Memory B cell (primary cell): Measurements from ENCODE around the gene MAFG.

Experiments
- ATAC-seq: fragments of 150-1000 bp; cut with Tn5 transposase; 2 replicates; pipeline ENCODE4 v1.10.0; 2021; ENCODE audit warnings: low read depth, mild to moderate bottlenecking, moderate library complexity
- DNase-seq, 2 donors: peaks; one replicate each; pipeline ENCODE4 v3.0.0; 2022; ENCODE audit warnings: low spot score in 2 of 2
- H3K27ac Mint-ChIP-seq: one replicate; pipeline ENCODE4 v1.8.0; 2022; ENCODE audit warnings: mild to moderate bottlenecking, moderate library complexity, mixed read lengths
- H3K27me3 Mint-ChIP-seq: one replicate; pipeline ENCODE4 v1.8.0; 2022; ENCODE audit warnings: mixed read lengths
- H3K36me3 Mint-ChIP-seq: one replicate; pipeline ENCODE4 v1.8.0; 2022; ENCODE audit warnings: mild to moderate bottlenecking, mixed read lengths
- H3K4me1 Mint-ChIP-seq: one replicate; pipeline ENCODE4 v1.8.0; 2022; ENCODE audit warnings: mixed read lengths
- H3K4me3 Mint-ChIP-seq: one replicate; pipeline ENCODE4 v1.8.0; 2022; ENCODE audit warnings: mild to moderate bottlenecking, moderate library complexity, mixed read lengths
- H3K9me3 Mint-ChIP-seq: one replicate; pipeline ENCODE4 v1.8.0; 2022; ENCODE audit warnings: mixed read lengths

The MAFG gene

DNA sequence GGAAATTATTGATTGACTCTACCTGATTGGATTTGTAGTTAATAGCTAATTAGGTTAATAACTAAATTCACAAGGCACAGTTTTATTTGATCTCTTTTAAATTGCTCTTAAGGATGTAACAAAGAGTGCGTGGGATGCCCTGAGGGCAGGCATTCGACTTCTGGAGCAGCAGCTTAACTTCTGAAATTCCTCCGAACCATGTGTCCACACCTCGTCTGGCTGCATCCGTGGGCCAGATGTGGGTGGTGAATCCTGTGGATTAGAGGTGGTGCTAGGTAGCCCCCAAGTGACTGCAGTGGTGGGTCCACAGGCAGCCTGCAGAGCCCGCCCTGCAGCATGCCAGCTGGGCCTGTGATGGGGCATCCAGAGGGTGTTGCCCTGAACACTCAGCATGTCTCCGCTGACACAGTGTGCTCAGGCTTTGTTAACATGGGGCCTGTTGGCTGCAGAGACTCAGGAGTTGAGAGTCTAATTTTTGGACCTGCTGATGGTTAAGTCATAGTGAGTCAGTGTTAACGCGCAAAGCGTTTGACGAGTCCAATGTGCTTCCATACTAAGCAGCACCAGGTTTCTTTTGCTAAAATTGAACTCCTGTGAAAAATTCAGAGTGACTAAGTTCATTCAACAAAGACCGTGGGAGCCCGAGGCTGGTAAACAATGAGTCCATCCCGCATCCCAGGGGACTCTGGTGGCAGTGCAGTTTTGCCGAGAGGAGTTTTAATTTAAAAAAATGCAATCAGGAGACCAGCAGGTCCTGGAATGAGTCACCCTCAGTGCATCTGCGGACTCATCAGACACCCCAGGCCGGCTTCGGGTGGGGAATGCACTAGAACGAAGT is 29.3 kb downstream of the MAFG start:
- Mint-ChIP-seq H3K4me3 (no peak overlapping the region), H3K9me3 (no peaks in the 10 kb centered on the region), H3K4me1 (peaks cover 5% of the 10 kb centered on the region), H3K27me3 (peaks cover 5% of the 10 kb centered on the region), H3K36me3 (peaks cover 11% of the 10 kb centered on the region), H3K27ac (no peak overlapping the region)
- ATAC-seq (no peak), DNase-seq (no peak)

DNA sequence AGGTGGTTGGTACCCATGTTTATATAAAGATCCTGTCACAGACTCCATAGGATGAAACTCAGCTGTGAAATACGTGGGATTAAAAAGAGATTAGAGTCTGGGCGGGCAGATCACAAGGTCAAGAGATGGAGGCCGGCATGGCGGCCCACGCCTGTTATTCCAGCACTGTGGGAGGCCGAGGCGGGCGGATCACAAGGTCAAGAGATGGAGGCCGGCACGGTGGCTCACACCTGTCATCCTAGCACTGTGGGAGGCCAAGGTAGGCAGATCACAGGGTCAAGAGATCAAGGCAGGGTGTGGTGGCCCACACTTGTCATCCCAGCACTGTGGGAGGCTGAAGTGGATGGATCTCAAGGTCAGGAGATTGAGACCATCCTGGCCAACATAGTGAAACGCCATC is 32.1 kb downstream of the MAFG start:
- H3K27ac Mint-ChIP-seq: no peak overlapping the region
- H3K27me3 Mint-ChIP-seq: no peaks in the 10 kb centered on the region
- ATAC-seq: no peak
- no peak overlapping the region for H3K4me3 Mint-ChIP-seq
- peaks cover 5% of the 10 kb centered on the region for H3K4me1 Mint-ChIP-seq
- H3K9me3 Mint-ChIP-seq: no peaks in the 10 kb centered on the region
- peaks cover 10% of the 10 kb centered on the region for H3K36me3 Mint-ChIP-seq
- no peak for DNase-seq

DNA sequence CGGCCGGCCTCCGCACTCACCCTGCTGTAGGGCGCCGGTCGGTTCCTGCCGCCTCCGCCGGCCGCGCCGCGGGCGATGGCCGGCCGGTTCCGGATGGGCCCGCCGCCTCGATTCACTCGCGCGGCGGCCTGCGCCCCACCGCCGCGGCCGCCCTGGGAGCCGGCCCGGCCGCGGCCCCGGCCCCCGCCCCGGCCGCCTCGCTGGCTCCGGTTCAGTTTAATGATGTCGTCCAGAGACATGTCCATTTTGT is 36.3 kb downstream of the MAFG start:
- Mint-ChIP-seq H3K27me3 (no peaks in the 10 kb centered on the region), H3K4me3 (peak overlapping the region; percentile 97), H3K36me3 (peaks cover 17% of the 10 kb centered on the region), H3K27ac (peak overlapping the region; percentile 96), H3K9me3 (no peaks in the 10 kb centered on the region), H3K4me1 (peaks cover 18% of the 10 kb centered on the region)
- ATAC-seq (peak; percentile 5), DNase-seq (no peak)

DNA sequence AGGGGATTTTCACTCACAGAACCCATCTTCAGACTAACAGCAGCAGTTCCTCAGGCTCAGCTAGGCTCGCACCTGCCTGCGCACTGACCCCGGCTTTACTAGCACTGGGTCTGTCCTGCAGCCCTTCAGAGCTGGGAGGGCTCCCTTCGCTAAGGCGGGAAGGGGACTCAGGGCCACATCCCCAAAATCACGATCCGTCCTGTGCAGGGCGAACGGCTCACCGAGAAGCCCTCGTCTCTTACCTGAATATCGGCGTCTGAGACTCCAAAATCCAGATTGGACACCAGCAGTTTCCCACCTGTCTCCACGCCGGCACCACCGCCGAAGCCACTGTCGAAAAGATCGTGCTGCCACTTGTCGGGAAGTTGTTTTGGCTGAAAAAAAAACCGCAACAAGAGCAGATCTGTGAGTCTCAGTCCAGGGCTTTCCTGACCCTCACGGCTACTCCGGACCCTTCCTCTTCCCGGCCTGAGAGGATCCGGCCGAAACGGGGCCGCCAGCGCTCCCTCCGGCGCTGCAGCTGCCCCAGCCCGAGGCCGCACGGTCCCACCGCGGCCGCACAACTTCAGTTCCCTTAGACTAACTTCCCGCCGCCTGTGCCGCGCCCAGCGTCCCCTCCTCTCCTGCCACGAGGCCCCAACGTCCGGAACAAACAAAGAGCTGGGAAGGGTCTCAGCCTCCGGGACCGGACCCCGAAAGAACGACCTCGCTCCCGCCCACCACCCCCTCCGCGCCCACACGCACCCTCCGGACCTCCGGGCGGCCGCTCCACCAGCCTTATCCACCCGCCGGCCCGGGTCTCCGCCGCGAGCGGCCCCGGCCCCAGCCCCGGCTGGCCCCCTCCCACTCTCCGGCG is 36.9 kb downstream of the MAFG start:
- H3K4me3 Mint-ChIP-seq: peak overlapping the region; percentile 76
- no peaks in the 10 kb centered on the region for H3K27me3 Mint-ChIP-seq

DNA sequence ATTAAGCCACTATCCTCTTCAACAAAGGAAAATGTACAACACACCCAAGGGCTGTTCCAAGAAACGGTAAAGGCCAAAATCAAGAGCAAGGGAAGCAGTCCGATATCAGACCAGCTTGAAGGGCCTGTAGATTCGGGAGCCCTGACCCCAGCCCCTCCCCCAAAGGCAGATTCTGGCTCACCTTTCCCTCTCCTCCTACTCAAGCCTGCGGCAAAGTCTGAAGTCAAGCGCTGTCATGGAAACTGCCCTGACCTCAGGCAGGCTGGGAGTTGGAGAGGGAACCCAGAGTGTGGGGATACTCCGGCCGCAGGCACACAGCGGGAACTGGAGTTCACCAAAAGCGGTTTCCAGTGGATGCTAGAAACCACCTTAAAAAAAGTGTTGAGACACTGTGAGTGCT is 37.9 kb downstream of the MAFG start:
- no peak overlapping the region for H3K27ac Mint-ChIP-seq
- no peaks in the 10 kb centered on the region for H3K9me3 Mint-ChIP-seq
- H3K4me1 Mint-ChIP-seq: peaks cover 18% of the 10 kb centered on the region
- peaks cover 20% of the 10 kb centered on the region for H3K36me3 Mint-ChIP-seq
- H3K27me3 Mint-ChIP-seq: no peaks in the 10 kb centered on the region
- no peak for DNase-seq
- ATAC-seq: no peak
- peak overlapping the region; percentile 59 for H3K4me3 Mint-ChIP-seq

More for the DNA sequence above, 36.9 kb downstream of the MAFG start:
- ATAC-seq (no peak), DNase-seq (no peak)
- Mint-ChIP-seq H3K9me3 (no peaks in the 10 kb centered on the region), H3K4me1 (peaks cover 18% of the 10 kb centered on the region), H3K36me3 (peaks cover 19% of the 10 kb centered on the region), H3K27ac (peak overlapping the region; percentile 96)

DNA sequence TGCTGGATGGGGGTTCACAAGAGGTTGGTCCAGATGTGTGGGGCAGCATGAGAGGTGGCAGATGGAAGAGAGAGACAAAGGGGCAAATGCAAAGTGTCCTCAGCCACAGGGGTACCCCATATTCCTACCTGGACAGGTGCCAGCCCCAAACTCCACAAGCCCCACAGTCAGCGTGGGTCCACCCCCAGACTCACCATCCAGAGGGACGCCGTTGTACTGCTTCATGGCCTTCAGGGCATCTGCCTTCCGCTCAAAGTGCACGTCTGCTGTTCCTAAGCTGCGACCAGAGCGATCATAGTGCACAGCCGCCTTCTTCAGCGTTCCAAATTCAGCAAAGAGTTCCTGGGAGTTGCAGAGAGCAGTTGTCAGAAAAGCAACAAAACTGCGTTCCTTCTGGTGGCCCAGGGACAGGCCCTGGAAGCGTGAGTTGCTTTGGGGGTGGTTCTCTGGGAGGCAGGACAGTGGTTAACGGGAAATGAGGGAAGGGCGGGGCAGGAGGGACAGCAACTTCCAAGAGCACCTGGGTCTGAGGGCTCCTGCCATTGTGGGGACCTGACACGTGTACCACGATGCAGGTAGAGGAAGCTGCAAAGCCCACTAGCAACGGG is 38.4 kb downstream of the MAFG start:
- no peaks in the 10 kb centered on the region for H3K27me3 Mint-ChIP-seq

DNA sequence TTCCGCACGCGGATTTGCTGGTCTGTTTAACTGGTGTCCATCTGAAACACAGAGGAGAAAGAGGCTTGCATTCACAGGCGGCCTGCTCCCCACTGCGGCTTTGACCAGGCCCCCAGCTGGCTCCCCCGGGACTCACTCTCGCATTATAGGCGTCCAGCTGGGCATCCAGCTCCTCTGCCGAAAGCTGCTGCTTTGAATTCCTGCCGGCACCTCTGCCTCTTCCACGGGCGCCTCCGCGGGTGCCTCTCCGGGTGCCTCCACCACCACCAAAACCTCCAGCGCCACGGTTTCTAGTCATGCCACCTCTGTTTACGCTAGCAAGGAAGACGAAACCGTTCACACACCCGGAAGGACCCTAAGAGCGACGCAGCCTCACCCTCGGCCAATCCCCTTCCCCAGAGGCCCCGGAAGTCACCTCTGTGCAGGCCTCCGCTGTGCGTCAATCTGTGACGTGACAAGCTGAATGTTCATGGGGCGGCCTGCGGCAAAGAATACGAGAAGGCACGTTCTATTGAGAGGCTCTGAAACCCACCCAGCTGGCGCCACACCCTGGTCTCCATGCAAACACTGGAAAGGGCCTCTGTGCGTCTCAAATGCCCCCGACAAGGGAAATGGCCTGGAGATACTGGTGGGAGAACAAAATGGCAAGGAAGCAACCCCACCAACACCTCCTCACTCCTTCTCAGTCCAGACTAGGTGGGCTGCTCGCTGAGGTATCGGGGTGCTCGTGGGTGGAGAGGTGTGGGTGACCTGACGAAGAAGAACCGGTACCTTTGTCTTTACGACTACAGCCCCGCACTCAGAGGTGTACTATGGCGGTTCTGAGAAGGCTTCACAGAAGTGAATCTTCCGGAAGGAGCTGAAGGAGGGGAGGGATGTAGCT is 39.2 kb downstream of the MAFG start:
- H3K27me3 Mint-ChIP-seq: no peaks in the 10 kb centered on the region

More for the DNA sequence above, 38.4 kb downstream of the MAFG start:
- Mint-ChIP-seq H3K36me3 (peaks cover 24% of the 10 kb centered on the region), H3K4me3 (peak overlapping the region; percentile 59), H3K27ac (no peak overlapping the region), H3K9me3 (no peaks in the 10 kb centered on the region), H3K4me1 (peaks cover 18% of the 10 kb centered on the region)
- ATAC-seq (no peak), DNase-seq (no peak)

DNA sequence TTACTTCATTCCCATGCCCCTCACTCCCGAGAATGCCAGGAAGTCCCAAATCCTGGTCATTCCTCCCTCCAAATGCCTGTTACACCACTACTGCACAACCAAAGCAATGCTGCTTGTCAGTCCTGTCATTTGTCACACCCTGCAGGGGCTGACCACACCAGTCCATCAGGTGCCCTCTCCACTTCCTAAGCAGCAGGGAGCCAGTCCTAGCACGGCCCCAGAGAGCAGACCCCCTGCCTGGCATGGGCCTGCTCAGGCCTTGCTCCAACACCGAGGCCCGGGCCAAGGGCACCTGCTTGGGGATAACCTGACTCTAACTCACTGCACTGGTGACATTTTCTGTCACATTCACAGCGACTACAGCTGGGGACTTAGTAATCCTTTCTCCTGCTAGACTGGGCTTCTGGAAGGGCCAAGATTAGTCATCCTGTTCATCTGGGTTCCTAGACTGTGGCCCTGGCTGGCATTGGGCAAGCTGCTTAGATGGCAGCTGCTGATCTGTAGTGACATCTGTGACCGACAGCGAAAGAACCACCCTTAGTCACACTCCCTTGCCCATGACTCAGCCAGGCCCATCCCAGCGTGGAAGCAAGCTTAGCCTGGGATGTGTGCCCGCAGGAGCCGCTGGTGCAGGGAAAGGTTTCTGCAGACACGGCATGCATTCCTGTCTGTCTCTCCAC is 41.5 kb downstream of the MAFG start:
- Mint-ChIP-seq H3K9me3 (no peaks in the 10 kb centered on the region), H3K4me1 (peaks cover 13% of the 10 kb centered on the region), H3K4me3 (no peak overlapping the region), H3K36me3 (peaks cover 22% of the 10 kb centered on the region), H3K27me3 (no peaks in the 10 kb centered on the region), H3K27ac (peak overlapping the region; percentile 41)
- no peak for ATAC-seq
- no peak for DNase-seq

More for the DNA sequence above, 39.2 kb downstream of the MAFG start:
- DNase-seq: no peak
- Mint-ChIP-seq H3K27ac (no peak overlapping the region), H3K36me3 (peaks cover 24% of the 10 kb centered on the region), H3K4me1 (peaks cover 16% of the 10 kb centered on the region), H3K9me3 (no peaks in the 10 kb centered on the region), H3K4me3 (peak overlapping the region; percentile 59)
- ATAC-seq: no peak

DNA sequence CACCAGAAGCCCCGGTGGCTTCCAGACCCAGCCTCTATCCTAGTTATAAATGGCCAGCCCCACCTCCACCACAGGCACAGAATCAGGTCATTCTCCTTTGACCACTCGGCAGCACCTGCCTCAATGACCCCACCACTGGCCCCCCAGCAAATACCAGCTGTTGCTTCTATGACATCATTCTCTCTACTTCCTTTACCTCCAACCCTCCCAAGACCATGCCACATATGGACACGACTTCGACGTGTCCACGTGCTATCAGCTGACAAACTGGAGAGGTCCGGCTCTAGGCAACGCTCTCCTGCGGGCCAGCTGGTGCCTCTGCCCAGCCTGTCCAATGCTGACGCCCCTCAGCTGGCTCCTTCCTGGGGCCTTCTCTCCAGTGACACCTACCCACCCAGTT is 42.1 kb downstream of the MAFG start:
- Mint-ChIP-seq H3K36me3 (peaks cover 22% of the 10 kb centered on the region), H3K9me3 (no peaks in the 10 kb centered on the region), H3K27me3 (no peaks in the 10 kb centered on the region), H3K4me1 (peaks cover 13% of the 10 kb centered on the region), H3K27ac (no peak overlapping the region), H3K4me3 (no peak overlapping the region)
- DNase-seq (no peak), ATAC-seq (no peak)

DNA sequence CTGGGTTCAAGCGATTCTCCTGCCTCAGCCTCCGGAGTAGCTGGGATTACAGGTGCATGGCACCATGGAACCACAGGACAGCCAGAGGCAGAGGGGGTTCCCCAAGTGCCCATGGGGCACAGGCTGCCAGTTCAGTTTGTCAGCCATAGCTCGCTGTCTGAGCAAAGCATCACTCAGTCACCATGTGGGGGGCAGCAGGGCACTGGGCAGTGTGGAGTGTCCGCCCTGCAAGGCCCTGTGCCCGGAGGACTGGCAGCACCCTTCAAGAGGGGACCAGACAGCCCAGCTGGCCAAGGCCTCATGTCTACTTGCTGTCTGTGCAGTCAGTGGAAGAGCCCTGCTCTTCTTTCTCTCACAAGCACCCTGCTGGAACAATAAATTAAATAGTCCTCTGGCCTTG is 42.6 kb downstream of the MAFG start:
- DNase-seq: no peak
- H3K27ac Mint-ChIP-seq: no peak overlapping the region
- no peak overlapping the region for H3K4me3 Mint-ChIP-seq
- no peak for ATAC-seq
- H3K36me3 Mint-ChIP-seq: peaks cover 22% of the 10 kb centered on the region
- H3K4me1 Mint-ChIP-seq: peaks cover 13% of the 10 kb centered on the region
- no peaks in the 10 kb centered on the region for H3K27me3 Mint-ChIP-seq
- H3K9me3 Mint-ChIP-seq: no peaks in the 10 kb centered on the region

DNA sequence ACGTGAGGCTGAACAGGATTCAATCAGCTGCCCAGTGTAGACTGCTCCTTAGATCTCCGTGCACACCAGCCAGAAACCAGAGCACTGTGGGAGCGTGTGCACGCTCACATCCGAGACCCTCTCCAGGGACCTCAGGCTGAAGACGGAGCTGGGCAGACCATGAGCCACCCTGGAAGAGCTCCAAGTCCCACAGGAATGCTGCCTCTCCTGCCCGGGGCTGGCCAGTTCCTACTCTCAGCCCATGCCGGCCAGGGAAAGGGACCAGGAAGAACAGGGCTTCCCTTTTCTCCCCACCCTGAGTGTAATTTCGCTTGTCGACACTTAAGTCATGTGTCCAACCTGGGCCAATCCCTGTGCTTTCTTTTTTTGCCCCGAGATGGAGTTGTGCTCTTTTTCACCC is 43.0 kb downstream of the MAFG start:
- Mint-ChIP-seq H3K36me3 (peaks cover 25% of the 10 kb centered on the region), H3K27ac (no peak overlapping the region), H3K27me3 (no peaks in the 10 kb centered on the region), H3K9me3 (no peaks in the 10 kb centered on the region), H3K4me3 (no peak overlapping the region), H3K4me1 (peaks cover 13% of the 10 kb centered on the region)
- no peak for DNase-seq
- ATAC-seq: no peak

DNA sequence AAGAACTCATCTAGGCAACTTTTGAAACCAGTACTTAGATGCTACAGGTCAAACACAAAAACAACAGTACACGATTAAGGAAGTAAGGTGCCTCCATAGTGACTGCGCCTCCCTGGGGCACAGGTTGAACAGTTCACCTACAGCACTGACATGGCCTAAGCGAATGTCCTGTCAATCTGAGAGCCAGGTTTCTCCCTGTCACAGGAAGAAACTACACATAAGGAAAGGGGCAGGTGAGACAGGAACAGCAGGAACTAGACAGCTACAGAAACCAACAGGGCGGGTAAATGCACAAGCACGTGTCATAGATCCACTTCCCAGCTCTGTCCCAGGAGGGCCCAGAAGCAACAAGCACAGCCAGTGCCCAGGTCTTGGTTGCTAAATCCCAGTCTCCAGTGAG is 48.4 kb downstream of the MAFG start:
- no peak overlapping the region for H3K4me3 Mint-ChIP-seq
- no peak for DNase-seq
- peaks cover 12% of the 10 kb centered on the region for H3K36me3 Mint-ChIP-seq
- H3K9me3 Mint-ChIP-seq: no peaks in the 10 kb centered on the region
- peaks cover 6% of the 10 kb centered on the region for H3K4me1 Mint-ChIP-seq
- H3K27me3 Mint-ChIP-seq: no peaks in the 10 kb centered on the region
- ATAC-seq: no peak
- no peak overlapping the region for H3K27ac Mint-ChIP-seq

DNA sequence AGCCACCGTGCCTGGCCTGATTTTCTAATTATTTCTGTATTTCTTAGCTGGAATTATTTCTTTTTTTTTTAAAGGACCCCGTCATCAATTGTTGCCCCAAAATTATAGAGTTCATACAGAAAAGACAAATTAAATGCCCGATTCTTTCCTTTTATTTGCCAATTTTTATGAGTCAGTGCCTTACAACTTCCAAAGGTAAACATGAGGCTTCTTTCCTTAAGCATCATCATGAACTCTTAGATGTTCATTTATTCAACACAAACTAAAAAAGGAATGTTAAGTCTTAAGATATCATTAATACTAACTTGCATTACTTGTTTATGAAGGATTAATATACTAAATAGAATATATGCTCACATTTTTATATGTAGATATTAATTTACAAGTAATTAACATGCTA is 49.2 kb downstream of the MAFG start:
- H3K36me3 Mint-ChIP-seq: peaks cover 11% of the 10 kb centered on the region
- no peak overlapping the region for H3K27ac Mint-ChIP-seq
- no peaks in the 10 kb centered on the region for H3K9me3 Mint-ChIP-seq
- no peak overlapping the region for H3K4me3 Mint-ChIP-seq
- no peaks in the 10 kb centered on the region for H3K27me3 Mint-ChIP-seq
- DNase-seq (no peak), ATAC-seq (no peak)
- peaks cover 6% of the 10 kb centered on the region for H3K4me1 Mint-ChIP-seq
